AG09319 (cell line): ENCODE data around the gene F2.

Experiments
- DNase-seq: peaks from one replicate; pipeline ENCODE4 v3.0.0-alpha.2; 2010; ENCODE audit warnings: low read depth; ENCODE audit errors: extremely low read depth
- TF ChIP-seq, protein P1 (sequence below): IDR thresholded peaks from 2 replicates; pipeline ENCODE4 v1.5.1; 2011; ENCODE audit warnings: low read depth, mild to moderate bottlenecking, inconsistent platforms, low read length, moderate library complexity

The F2 gene

DNA sequence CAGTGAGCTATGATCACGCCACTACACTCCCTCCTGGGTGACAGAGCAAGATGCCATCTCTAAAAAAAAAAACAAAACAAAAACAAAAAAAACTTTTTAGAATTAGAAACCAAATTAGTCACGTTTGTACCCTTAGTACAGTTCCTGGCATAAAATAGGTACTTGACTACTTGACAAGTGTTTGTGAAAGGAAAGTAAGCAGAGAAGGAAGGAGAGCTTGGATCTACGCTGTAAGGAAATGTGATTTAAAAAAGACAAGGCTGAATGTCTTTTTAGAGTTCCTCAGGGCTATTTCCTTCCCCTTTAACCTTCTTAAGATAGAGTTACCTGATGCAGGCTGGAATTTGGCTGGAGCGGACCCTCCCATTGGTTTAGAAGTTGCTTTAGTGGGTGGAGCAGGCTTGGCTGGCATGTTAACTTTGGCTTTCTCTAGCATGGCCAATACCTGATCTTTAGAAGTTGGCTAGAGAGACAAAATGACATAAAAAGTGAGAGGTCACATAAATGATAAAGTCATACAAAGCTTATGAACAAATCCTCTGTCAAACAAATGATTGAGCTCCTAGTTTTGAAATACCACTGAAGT is 50.7 kb downstream of the F2 start:
- DNase-seq: no peak
- TF ChIP-seq, protein P1, sequence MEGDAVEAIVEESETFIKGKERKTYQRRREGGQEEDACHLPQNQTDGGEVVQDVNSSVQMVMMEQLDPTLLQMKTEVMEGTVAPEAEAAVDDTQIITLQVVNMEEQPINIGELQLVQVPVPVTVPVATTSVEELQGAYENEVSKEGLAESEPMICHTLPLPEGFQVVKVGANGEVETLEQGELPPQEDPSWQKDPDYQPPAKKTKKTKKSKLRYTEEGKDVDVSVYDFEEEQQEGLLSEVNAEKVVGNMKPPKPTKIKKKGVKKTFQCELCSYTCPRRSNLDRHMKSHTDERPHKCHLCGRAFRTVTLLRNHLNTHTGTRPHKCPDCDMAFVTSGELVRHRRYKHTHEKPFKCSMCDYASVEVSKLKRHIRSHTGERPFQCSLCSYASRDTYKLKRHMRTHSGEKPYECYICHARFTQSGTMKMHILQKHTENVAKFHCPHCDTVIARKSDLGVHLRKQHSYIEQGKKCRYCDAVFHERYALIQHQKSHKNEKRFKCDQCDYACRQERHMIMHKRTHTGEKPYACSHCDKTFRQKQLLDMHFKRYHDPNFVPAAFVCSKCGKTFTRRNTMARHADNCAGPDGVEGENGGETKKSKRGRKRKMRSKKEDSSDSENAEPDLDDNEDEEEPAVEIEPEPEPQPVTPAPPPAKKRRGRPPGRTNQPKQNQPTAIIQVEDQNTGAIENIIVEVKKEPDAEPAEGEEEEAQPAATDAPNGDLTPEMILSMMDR: no peak

DNA sequence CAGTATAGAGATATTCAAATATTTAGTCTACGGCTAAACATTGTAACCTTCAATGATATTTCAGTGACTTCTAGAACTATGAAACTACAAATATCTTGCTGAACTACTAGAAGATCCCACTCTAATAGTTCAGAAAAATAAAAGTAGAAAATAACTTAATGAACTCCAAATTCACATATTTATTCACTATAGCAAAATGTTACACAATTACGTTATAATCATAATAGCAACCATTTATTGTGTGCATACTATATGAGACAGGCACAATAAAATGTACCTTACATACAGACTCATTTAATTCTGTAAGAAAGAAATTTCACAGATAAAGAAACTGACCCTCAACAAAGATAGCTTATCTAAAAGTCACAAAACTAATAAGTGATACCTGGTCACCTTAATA is 57.9 kb downstream of the F2 start:
- DNase-seq: no peak
- TF ChIP-seq, protein P1: no peak

DNA sequence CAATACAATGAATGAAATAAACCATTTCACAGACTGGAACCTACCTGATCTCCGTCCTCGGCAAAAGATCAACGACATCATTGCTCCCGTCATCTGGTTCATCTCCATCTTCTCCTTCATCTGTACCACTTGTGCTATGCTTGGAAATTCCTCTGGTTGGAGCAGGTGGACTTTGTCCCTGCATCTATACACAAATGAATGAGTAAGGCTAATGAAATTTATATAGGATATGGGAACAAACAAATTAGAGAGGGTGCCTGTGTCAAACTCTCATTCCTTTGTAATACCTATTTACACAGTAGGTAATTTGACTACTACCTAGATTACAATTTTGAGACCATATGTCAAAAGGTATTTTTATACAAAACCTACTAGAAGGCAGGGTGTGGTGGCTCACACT is 59.4 kb downstream of the F2 start:
- DNase-seq: no peak
- TF ChIP-seq, protein P1: no peak
